CD4-positive, alpha-beta memory T cell (primary cell): ENCODE measurements around the gene BSG. TPM values are rescaled to one million over a fixed set of nuclear protein-coding genes. Genes with fewer than 3 reads are reported as not detected.

Experiments used
- CTCF ChIA-PET: fragments of 350-600 bp; sonication (Branson Sonifier 250); formaldehyde crosslinking; loops from one replicate; lab custom pipeline; 2021; ENCODE audit warnings: inconsistent platforms; ENCODE audit not compliant: partially characterized antibody; lab: Charles Lee
- POLR2A ChIA-PET: fragments of 350-600 bp; sonication (Branson Sonifier 250); formaldehyde crosslinking; loops from one replicate; lab custom pipeline; 2021; ENCODE audit not compliant: partially characterized antibody; lab: Charles Lee
- DNase-seq, 5 donors: peaks; one replicate each; pipeline versions ENCODE4 v3.0.0 to v3.0.0-alpha.2; 2020 to 2022; ENCODE audit warnings: mixed read lengths in 1 of 5
- H3K27ac ChIP-seq: one replicate; pipeline ENCODE4 v1.7.0; 2013; ENCODE audit warnings: low read depth, low read length
- H3K27me3 ChIP-seq: 2 replicates; pipeline ENCODE4 v1.7.0; 2013; ENCODE audit warnings: mild to moderate bottlenecking, low read length, moderate library complexity; ENCODE audit not compliant: insufficient read depth
- H3K36me3 ChIP-seq: 2 replicates; pipeline ENCODE4 v1.7.0; 2013; ENCODE audit warnings: mild to moderate bottlenecking, low read length, moderate library complexity; ENCODE audit not compliant: insufficient read depth
- H3K4me1 ChIP-seq: 2 replicates; pipeline ENCODE4 v1.7.0; 2013; ENCODE audit warnings: mild to moderate bottlenecking, low read length, moderate library complexity; ENCODE audit not compliant: insufficient read depth
- H3K4me3 ChIP-seq, 2 donors: one replicate each; pipeline ENCODE4 v1.7.0; 2013; ENCODE audit warnings: low read length in 2 of 2, mild to moderate bottlenecking in 1 of 2
- H3K9me3 ChIP-seq, 2 donors: one replicate each; pipeline ENCODE4 v1.7.0; 2013; ENCODE audit warnings: low read length in 2 of 2, control low read depth in 1 of 2; ENCODE audit not compliant: control insufficient read depth in 1 of 2
- H3K27ac Mint-ChIP-seq, 7 donors: one replicate each; pipeline ENCODE4 v1.8.0; 2020 to 2021; ENCODE audit warnings: mixed read lengths in 7 of 7, mild to moderate bottlenecking in 6 of 7, inconsistent platforms in 3 of 7, moderate library complexity in 3 of 7
- H3K27me3 Mint-ChIP-seq, 2 donors: one replicate each; pipeline ENCODE4 v1.8.0; 2020 to 2021; ENCODE audit warnings: mixed read lengths in 2 of 2
- H3K36me3 Mint-ChIP-seq, 2 donors: one replicate each; pipeline ENCODE4 v1.8.0; 2020 to 2021; ENCODE audit warnings: mixed read lengths in 2 of 2, inconsistent platforms in 1 of 2, mild to moderate bottlenecking in 1 of 2
- H3K4me1 Mint-ChIP-seq, 4 donors: one replicate each; pipeline ENCODE4 v1.8.0; 2020 to 2021; ENCODE audit warnings: mixed read lengths in 4 of 4, mild to moderate bottlenecking in 1 of 4
- H3K4me3 Mint-ChIP-seq, 8 donors: one replicate each; pipeline ENCODE4 v1.8.0; 2020 to 2021; ENCODE audit warnings: mixed read lengths in 8 of 8, mild to moderate bottlenecking in 7 of 8, moderate library complexity in 6 of 8, inconsistent platforms in 3 of 8
- H3K9me3 Mint-ChIP-seq, 8 donors: one replicate each; pipeline ENCODE4 v1.8.0; 2020 to 2021; ENCODE audit warnings: mixed read lengths in 8 of 8, mild to moderate bottlenecking in 5 of 8, inconsistent platforms in 3 of 8, moderate library complexity in 1 of 8
- intact Hi-C: fragments of 100-400 bp; cut with micrococcal nuclease; formaldehyde crosslinking; loops from one replicate; pipeline ENCODE4 v1.15.1; 2023
- polyA plus RNA-seq, 2 donors: library from polyadenylated mRNA; unstranded; fragments of 300-500 nt; fragmentation: Illumina TruSeq; gene quantifications; one replicate each; pipeline ENCODE4 v1.2.3, GENCODE V29; 2021
- total RNA-seq, 2 experiments: library from RNA; stranded (reverse); gene quantifications; one replicate each; pipeline ENCODE4 v1.2.3, GENCODE V29; 2021

BSG gene
- total and polyA plus RNA-seq, 4 experiments from 2014 or later = 150 to 346 (median 241) TPM

DNA sequence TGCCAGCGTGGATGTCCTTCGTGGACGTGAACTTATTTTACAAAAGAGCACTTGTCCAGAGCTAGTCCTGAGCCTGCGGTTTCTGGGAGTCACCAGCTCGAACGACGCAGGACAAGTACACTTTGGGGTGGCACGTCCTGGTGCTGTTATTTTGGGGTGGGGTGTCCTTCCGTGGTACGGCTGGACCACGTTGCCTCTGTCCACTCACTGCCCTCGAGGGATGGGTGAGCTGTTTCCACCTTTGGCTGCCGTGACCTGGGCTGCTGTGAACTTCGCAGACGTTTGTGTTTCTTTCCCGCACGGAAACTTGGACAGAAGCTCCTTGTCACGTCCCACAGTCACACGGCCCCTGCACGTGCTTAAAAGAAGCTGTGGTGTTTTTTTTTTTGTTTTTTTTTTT is 17.6 kb upstream of the BSG start:
- Mint-ChIP-seq H3K36me3 (no peaks in the 10 kb centered on the region), H3K27me3 (no peaks in the 10 kb centered on the region), H3K9me3 (no peaks in the 10 kb centered on the region), H3K4me3 (no peak overlapping the region), H3K27ac (no peak overlapping the region), H3K4me1 (peaks cover 0 to 4% (median under 1%) of the 10 kb centered on the region in 4 donors)
- ChIA-PET CTCF (interaction anchor here (1.1 kb wide), 1 partner anchor 22 kb away, joined by 3 read pairs; no protein-coding TSS in a partner anchor), POLR2A (no interaction called here)
- no peak overlapping the region for H3K4me3 ChIP-seq
- H3K9me3 ChIP-seq = no peaks in the 10 kb centered on the region
- H3K4me1 ChIP-seq = no peaks in the 10 kb centered on the region
- H3K27ac ChIP-seq = no peak overlapping the region
- H3K27me3 ChIP-seq = no peaks in the 10 kb centered on the region
- no peaks in the 10 kb centered on the region for H3K36me3 ChIP-seq
- DNase-seq = no peak
- intact Hi-C loops = no loop called here

DNA sequence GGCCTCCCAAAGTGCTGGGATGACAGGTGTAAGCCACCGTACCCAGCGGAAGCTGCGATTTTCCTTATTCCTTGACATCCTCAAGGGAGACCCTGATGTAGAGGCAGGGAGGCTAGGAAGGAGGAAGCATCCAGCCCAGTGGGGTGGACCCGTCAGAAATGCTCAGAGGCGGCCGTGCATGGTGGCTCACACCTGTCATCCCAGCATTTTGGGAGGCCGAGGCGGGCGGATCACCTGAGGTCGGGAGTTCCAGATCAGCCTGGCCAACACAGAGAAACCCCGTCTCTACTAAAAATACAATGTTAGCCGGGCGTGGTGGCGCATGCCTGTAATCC is 17.0 kb upstream of the BSG start:
- ChIA-PET POLR2A (no interaction called here), CTCF (interaction anchor here (1.1 kb wide), 1 partner anchor 23 kb away, joined by 3 read pairs; no protein-coding TSS in a partner anchor)
- H3K27ac Mint-ChIP-seq = no peak overlapping the region
- no peaks in the 10 kb centered on the region for H3K9me3 ChIP-seq
- H3K4me1 ChIP-seq = no peaks in the 10 kb centered on the region
- H3K36me3 ChIP-seq = no peaks in the 10 kb centered on the region
- H3K4me3 ChIP-seq = no peak overlapping the region
- no peaks in the 10 kb centered on the region for H3K36me3 Mint-ChIP-seq
- no peaks in the 10 kb centered on the region for H3K9me3 Mint-ChIP-seq
- H3K4me3 Mint-ChIP-seq = no peak overlapping the region
- no peaks in the 10 kb centered on the region for H3K27me3 Mint-ChIP-seq
- H3K4me1 Mint-ChIP-seq = peaks cover 0 to 4% (median under 1%) of the 10 kb centered on the region in 4 donors
- no peak overlapping the region for H3K27ac ChIP-seq
- intact Hi-C loops = no loop called here
- H3K27me3 ChIP-seq = no peaks in the 10 kb centered on the region
- no peak for DNase-seq

DNA sequence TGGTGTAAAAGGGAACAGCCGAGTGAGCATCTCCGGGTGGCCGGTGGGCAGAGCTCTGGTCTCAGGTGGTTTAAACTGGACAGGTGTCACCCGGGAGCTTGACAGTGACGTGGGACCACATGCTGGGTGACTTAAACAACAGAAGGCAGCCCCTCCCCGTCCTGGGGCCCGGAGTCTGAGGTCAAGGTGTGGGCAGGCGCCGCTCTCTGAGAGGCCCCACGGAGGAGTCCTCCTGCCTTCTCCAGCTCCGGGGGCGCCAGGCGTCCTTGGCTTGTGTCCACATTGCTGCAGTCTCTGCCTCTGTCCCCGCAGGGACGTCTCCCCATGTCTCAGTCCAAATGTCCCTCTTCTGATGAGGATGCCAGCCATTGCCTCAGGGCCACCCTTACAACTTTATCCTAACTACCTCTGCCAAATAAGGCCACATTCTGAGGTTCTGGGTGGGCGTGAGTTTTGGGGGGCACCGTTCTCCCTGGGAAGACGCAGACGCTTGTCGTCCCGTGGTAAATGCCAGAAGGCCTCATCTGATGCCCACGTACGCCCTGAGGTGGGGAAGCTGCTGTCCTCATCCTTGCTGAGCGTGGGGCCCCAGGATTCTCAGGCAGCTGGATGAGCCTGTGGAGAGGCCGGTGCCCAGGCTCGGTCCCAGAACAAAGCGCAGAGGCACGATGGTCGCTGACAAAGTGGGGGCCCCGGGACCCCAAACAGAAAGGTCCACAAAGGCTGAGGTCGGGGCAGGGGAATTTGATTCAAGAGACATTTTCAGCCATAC is 15.6 kb upstream of the BSG start:
- intact Hi-C loops = no loop called here
- Histone ChIP-seq H3K36me3 (no peaks in the 10 kb centered on the region), H3K27me3 (no peaks in the 10 kb centered on the region), H3K9me3 (no peaks in the 10 kb centered on the region), H3K27ac (no peak overlapping the region), H3K4me1 (no peaks in the 10 kb centered on the region), H3K4me3 (no peak overlapping the region)
- H3K27ac Mint-ChIP-seq = no peak overlapping the region
- no peak for DNase-seq
- no peaks in the 10 kb centered on the region for H3K36me3 Mint-ChIP-seq
- no peaks in the 10 kb centered on the region for H3K27me3 Mint-ChIP-seq
- H3K9me3 Mint-ChIP-seq = no peaks in the 10 kb centered on the region
- POLR2A ChIA-PET = no interaction called here
- H3K4me1 Mint-ChIP-seq = no peaks in the 10 kb centered on the region
- CTCF ChIA-PET = no interaction called here
- no peak overlapping the region for H3K4me3 Mint-ChIP-seq

DNA sequence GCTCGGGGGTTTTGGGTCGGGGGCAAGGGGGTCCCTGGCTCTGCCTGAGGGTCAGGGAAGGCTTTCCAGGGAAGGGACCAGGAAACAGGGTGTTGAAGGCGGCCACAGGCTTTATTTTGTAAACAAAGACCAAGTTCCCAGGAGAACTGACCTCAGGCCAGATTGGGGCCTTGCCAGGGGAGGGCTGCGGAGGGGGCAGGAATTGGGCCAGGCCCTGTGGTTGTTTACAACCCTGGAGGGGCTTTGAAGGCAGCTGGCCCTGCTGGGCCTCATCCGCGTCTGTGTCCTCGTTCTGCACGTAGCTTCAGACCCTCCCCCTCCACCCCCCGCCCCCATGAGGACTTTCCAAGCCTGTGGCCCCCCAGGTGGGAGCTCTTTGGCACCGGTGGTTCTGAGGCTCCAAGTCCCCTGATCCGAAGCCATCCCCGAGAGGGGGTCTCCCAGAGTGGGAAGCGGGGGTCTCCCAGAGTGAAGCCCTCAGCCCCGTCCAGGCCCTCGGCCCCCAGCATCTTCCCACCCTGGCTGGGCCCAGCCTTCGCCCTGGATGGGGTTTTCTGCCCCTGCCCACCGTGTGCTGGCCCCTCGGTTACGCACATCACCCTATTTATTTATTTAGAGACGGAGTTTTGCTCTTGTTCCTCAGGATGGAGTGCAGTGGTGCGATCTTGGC is 13.5 kb upstream of the BSG start:
- no peaks in the 10 kb centered on the region for H3K36me3 Mint-ChIP-seq
- POLR2A ChIA-PET = no interaction called here
- H3K4me1 Mint-ChIP-seq = no peaks in the 10 kb centered on the region
- Histone ChIP-seq H3K27me3 (no peaks in the 10 kb centered on the region), H3K4me3 (no peak overlapping the region), H3K27ac (no peak overlapping the region), H3K36me3 (no peaks in the 10 kb centered on the region), H3K4me1 (no peaks in the 10 kb centered on the region), H3K9me3 (no peaks in the 10 kb centered on the region)
- H3K9me3 Mint-ChIP-seq = no peaks in the 10 kb centered on the region
- no peak overlapping the region for H3K27ac Mint-ChIP-seq
- intact Hi-C loops = no loop called here
- no peaks in the 10 kb centered on the region for H3K27me3 Mint-ChIP-seq
- peak overlapping the region in 1 of 8 donors; percentile 31 for H3K4me3 Mint-ChIP-seq
- CTCF ChIA-PET = no interaction called here
- no peak for DNase-seq

DNA sequence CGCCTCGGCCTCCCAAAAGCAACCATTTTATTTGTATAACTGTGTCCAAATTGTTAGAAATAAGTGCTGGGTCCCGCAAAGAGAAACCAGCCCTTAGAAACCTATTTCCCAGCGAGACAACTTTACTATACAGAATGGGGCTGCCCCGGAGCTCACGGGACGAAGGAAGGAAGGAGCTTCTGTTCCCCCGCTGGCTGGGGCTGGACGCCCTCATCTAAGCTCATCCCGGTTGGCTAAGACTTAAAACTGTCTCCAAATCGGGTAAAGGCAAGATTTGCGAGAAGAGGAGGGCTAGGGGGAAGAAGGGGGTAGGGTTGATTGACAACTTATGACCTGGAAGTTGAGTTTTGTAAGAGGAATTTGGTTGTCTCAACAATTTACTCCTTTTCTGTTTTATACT is 12.3 kb upstream of the BSG start:
- Histone ChIP-seq H3K36me3 (no peaks in the 10 kb centered on the region), H3K4me1 (no peaks in the 10 kb centered on the region), H3K4me3 (no peak overlapping the region), H3K9me3 (no peaks in the 10 kb centered on the region), H3K27ac (no peak overlapping the region), H3K27me3 (no peaks in the 10 kb centered on the region)
- POLR2A ChIA-PET = no interaction called here
- Mint-ChIP-seq H3K9me3 (no peaks in the 10 kb centered on the region), H3K27me3 (no peaks in the 10 kb centered on the region), H3K4me1 (no peaks in the 10 kb centered on the region), H3K27ac (no peak overlapping the region), H3K36me3 (no peaks in the 10 kb centered on the region), H3K4me3 (no peak overlapping the region)
- DNase-seq = no peak
- intact Hi-C loops = no loop called here
- CTCF ChIA-PET = no interaction called here

DNA sequence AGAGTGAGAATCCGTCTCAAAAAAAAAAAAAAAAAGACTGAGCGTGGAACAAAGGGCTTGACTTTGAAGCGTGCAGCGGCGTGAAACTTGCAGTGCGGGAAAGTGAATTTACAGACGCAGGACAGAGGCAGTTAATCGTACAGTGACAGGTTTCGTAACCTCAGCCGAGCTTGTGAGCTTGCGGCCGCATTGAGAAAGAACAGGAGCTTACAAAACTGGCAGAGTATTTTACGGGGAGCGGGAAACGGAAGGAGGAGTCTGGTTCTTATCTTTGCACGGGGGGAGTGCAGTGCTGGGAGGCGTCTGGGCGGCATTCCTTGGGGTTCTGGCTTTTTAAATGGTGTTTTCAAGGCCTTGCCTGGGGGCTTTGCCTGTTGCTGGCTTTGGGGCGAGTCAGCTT is 6.0 kb upstream of the BSG start:
- Mint-ChIP-seq H3K9me3 (peaks cover 0 to 2% (median 0%) of the 10 kb centered on the region in 8 donors), H3K4me1 (peaks cover 5 to 17% (median 9%) of the 10 kb centered on the region in 4 donors), H3K4me3 (no peak overlapping the region), H3K27me3 (no peaks in the 10 kb centered on the region), H3K36me3 (peaks cover 0 to 7% of the 10 kb centered on the region in 2 donors), H3K27ac (peak overlapping the region in 2 of 7 donors; percentile 51 to 86)
- CTCF ChIA-PET = interaction anchor here (0.7 kb wide), 1 partner anchor 659 kb away, joined by 3 read pairs; no protein-coding TSS in a partner anchor
- Histone ChIP-seq H3K27me3 (no peaks in the 10 kb centered on the region), H3K4me3 (no peak overlapping the region), H3K4me1 (peaks cover 7% of the 10 kb centered on the region), H3K36me3 (no peaks in the 10 kb centered on the region), H3K9me3 (no peaks in the 10 kb centered on the region), H3K27ac (no peak overlapping the region)
- intact Hi-C loops = no loop called here
- DNase-seq = no peak
- POLR2A ChIA-PET = no interaction called here

DNA sequence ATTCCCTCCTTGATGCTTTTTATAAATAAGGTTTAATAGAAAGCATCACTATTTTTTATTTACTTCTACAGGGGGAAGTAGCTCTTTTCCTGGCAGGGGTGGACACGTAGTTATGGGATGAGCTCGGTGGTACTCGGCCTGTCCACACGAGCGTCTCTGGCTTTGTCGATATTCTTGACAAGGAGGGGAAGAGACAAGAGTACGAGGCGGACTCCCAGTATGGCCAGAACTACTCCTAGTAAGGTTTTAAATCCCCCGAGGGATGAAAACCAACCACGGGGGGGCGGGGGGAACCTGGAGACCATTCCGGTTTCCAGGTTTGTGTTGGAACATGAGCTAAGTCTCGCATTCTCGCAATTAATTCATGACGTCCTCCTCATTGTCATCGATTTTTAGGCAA is 5.6 kb upstream of the BSG start:
- no peaks in the 10 kb centered on the region for H3K27me3 ChIP-seq
- intact Hi-C loops = no loop called here
- no peak for DNase-seq
- H3K4me3 ChIP-seq = no peak overlapping the region
- H3K36me3 ChIP-seq = no peaks in the 10 kb centered on the region
- H3K36me3 Mint-ChIP-seq = peaks cover 0 to 7% of the 10 kb centered on the region in 2 donors
- H3K27ac Mint-ChIP-seq = peak overlapping the region in 1 of 7 donors; percentile 51
- ChIA-PET CTCF (interaction anchor here (0.7 kb wide), 1 partner anchor 659 kb away, joined by 3 read pairs; no protein-coding TSS in a partner anchor), POLR2A (no interaction called here)
- no peaks in the 10 kb centered on the region for H3K9me3 ChIP-seq
- peaks cover 10% of the 10 kb centered on the region for H3K4me1 ChIP-seq
- no peak overlapping the region for H3K4me3 Mint-ChIP-seq
- peaks cover 5 to 19% (median 10%) of the 10 kb centered on the region in 4 donors for H3K4me1 Mint-ChIP-seq
- H3K27ac ChIP-seq = no peak overlapping the region
- H3K9me3 Mint-ChIP-seq = peaks cover 0 to 2% (median 0%) of the 10 kb centered on the region in 8 donors
- no peaks in the 10 kb centered on the region for H3K27me3 Mint-ChIP-seq
